HG03558 (cell line): Measurements from ENCODE around the gene MEGF6.

Source experiments
- ATAC-seq: cut with Tn5 transposase; IDR thresholded peaks from one replicate; pipeline ENCODE4 v1.9.1; 2021; ENCODE audit warnings: moderate number of reproducible peaks; ENCODE audit not compliant: unreplicated experiment; ENCODE audit errors: extremely low read depth

The MEGF6 gene

GRCh38 chr1:3545363-3546047 is 65.8 kb downstream of the MEGF6 start:
- no peak for ATAC-seq

GRCh38 chr1:3544040-3544977 is 67.0 kb downstream of the MEGF6 start:
- no peak for ATAC-seq

GRCh38 chr1:3543076-3544039 is 68.0 kb downstream of the MEGF6 start:
- ATAC-seq, result no peak

- ATAC-seq, result no peak
These were observed 68.6 kb downstream of the MEGF6 start for GRCh38 chr1:3542676-3543075.

- ATAC-seq, result no peak
These were observed 69.4 kb downstream of the MEGF6 start for GRCh38 chr1:3541936-3542335.

GRCh38 chr1:3541465-3541864 is 69.8 kb downstream of the MEGF6 start:
- ATAC-seq, result no peak

- ATAC-seq, result no peak
These were observed 70.4 kb downstream of the MEGF6 start for GRCh38 chr1:3540876-3541275.

GRCh38 chr1:3539707-3540425 is 71.4 kb downstream of the MEGF6 start:
- no peak for ATAC-seq

- no peak for ATAC-seq
These were observed 73.9 kb downstream of the MEGF6 start for GRCh38 chr1:3537359-3537758.

- ATAC-seq, result no peak
These were observed 74.7 kb downstream of the MEGF6 start for GRCh38 chr1:3536420-3537195.

GRCh38 chr1:3535732-3536131 is 75.6 kb downstream of the MEGF6 start:
- ATAC-seq, result no peak

- no peak for ATAC-seq
These were observed 76.3 kb downstream of the MEGF6 start for GRCh38 chr1:3534803-3535637.

GRCh38 chr1:3533067-3534048 is 78.0 kb downstream of the MEGF6 start:
- ATAC-seq, result no peak

GRCh38 chr1:3531928-3532327 is 79.4 kb downstream of the MEGF6 start:
- no peak for ATAC-seq

- no peak for ATAC-seq
These were observed 80.1 kb downstream of the MEGF6 start for GRCh38 chr1:3530926-3531818.
